C4-2B (cell line): ENCODE measurements around the gene EIF1.

Experiments used
- H3K27ac ChIP-seq: fragments of 450-650 bp; 2 replicates; pipeline ENCODE4 v1.5.1; 2017
- CTCF ChIP-seq: fragments of 450-650 bp; conservative IDR thresholded peaks from 2 replicates; pipeline ENCODE4 v1.5.1; 2017; ENCODE audit warnings: mild to moderate bottlenecking
- ZFX ChIP-seq: fragments of 450-650 bp; IDR thresholded peaks from 2 replicates; pipeline ENCODE4 v1.6.1; 2017

EIF1 gene

GRCh38 chr17:41676058-41676419 lies 12.6 kb upstream of the EIF1 start:
- no peak overlapping the region for H3K27ac ChIP-seq
- TF ChIP-seq ZFX: no peak
- TF ChIP-seq CTCF: no peak

DNA sequence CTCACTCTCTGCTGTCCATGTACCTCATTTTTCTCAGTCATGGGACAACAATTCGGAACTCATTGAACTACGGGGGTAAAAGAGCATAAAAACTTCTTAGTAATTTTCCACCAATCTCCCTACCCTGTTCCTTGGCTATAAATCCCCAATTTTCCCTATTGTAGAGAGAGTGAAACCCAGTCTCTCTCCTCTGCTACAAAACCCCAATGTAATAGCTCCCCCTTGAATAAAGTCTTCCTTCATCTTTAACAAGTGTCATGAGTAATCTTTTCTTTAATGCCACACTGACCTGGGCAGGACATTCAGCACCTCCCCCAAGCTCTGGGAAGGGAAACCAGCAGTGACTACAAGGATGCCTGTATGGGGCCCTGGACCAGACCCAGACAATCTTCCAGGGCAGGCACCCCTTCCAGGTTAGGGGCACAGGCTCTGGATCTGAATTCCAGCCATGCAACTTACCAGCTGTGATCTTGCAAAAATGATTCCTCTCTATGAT lies 10.2 kb upstream of the EIF1 start:
- H3K27ac ChIP-seq: no peak overlapping the region
- TF ChIP-seq ZFX: no peak
- TF ChIP-seq CTCF: no peak

DNA sequence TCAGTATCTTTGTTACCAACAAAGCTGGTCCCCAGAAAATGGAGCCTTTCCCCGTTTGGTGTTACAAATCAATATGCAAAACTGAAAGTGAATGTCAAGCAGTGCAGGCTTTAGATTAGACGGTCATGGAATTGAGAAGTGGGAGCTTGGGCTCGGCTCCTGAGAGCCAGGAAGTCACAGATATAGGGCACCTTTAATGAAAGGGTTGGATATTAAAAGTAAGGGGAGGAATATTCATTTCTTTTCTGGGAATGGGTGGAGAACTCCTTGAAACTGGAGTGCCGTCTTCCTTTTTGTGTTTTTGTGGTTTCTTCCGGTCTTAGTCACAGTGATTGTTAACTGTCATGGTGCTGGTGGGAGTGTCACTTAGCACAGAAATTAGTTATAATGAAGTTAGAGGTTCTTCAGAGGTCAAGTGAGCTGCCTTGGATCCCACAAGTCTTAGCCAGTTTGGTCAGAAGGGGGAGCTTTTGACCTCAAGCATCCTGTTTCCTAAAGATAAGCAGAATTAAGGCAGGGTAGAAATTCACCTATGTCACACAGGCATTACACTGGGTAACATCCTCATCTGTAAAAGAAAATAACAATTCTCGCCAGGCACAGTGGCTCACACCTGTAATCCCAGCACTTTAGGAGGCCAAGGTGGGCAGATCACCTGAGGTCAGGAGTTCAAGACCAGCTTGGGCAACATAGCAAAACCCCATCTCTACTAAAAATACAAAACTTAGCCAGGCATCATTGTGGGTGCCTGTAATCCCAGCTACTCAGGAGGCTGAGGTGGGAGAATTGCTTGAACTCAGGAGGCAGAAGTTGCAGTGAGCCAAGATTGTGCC lies 9.6 kb upstream of the EIF1 start:
- TF ChIP-seq CTCF: no peak
- no peak for TF ChIP-seq ZFX
- H3K27ac ChIP-seq: no peak overlapping the region

- H3K27ac ChIP-seq: no peak overlapping the region
- TF ChIP-seq CTCF (no peak), ZFX (no peak)
These were observed 8.8 kb upstream of the EIF1 start for GRCh38 chr17:41679740-41680425.

DNA sequence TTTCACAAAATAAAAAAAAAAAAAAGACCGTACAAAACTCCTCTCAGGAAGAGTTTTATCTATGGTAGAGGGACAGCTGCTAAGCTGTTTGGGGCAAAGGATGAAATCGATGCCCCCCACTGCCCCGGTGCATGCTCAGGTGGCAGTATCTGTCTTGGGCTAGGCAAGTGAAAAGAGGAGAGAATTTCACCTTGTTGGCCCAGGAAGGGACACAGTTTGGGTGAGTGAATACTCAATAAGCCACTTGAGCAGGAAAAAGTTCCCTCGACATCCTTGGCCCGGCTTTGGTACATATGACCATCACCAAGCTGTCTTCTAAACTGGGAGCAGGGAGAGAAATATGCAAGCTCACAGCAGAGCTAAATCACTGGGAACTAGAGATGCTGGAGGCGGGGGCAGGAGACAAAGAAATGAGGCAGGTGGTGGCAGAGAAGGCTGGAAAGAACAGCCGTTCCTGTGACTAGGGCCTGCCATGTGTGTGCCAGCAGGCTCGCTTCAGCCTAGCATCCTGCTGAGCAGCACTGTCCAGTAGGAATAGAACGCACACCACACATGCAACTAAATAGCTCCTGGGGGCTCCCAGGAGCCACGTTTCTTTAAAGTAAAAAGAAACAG lies 8.2 kb upstream of the EIF1 start:
- TF ChIP-seq ZFX (no peak), CTCF (no peak)
- H3K27ac ChIP-seq: no peak overlapping the region

DNA sequence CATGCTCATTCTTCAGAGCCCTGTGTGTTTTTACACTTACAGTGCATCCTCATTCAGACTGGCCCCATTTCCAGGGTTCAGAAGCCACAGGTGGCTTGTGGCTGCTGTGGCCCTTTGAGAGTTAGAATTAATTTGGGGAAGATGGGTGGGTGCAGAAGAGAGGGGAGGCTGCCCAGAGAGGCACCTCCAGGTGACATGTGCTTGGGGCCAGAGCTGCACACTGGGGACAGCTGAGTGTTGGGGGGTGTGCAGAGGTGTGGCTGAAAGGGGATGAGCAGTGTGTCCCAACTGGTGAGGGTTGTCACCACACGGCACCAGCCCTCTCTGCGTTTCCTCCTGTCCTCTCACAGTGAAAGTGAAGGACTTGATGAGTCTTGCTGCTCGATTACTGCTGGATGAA lies 6.9 kb upstream of the EIF1 start:
- no peak overlapping the region for H3K27ac ChIP-seq
- TF ChIP-seq ZFX: no peak
- no peak for TF ChIP-seq CTCF

- no peak for TF ChIP-seq CTCF
- no peak overlapping the region for H3K27ac ChIP-seq
These were observed 6.1 kb upstream of the EIF1 start for GRCh38 chr17:41682631-41683030.
